Panc1 (cell line): ENCODE measurements around the gene SPHKAP. TPM values are rescaled to one million over a fixed set of nuclear protein-coding genes. Genes with fewer than 3 reads are reported as not detected.

Experiments
- ATAC-seq: fragments of 200-7000 bp; cut with Tn5 transposase; 2 replicates; pipeline ENCODE4 v1.9.1; 2020; ENCODE audit warnings: mild to moderate bottlenecking, moderate library complexity
- BruUV-seq: library from RNA; stranded (reverse); fragments of 400-500 nt; replicated peaks from 2 replicates; lab custom pipeline; 2021; lab: Mats Ljungman, UMichigan
- CTCF ChIA-PET: fragments of 300-600 bp; sonication (Branson Sonifier 250); formaldehyde crosslinking; loops from one replicate; lab custom pipeline; 2022; ENCODE audit warnings: antibody characterized with exemption; lab: Charles Lee
- POLR2A ChIA-PET: fragments of 300-600 bp; sonication (Branson Sonifier 250); formaldehyde crosslinking; loops from one replicate; lab custom pipeline; 2022; ENCODE audit warnings: antibody characterized with exemption; lab: Charles Lee
- DNase-seq: peaks from one replicate; pipeline ENCODE4 v3.0.0-alpha.2; 2010; ENCODE audit warnings: low read depth, low spot score
- H3K27ac ChIP-seq: 2 replicates; pipeline ENCODE4 v1.5.1; 2011; ENCODE audit warnings: mild to moderate bottlenecking, low read length, inconsistent platforms
- H3K27me3 ChIP-seq: fragments of 200-500 bp; sonication (Bioruptor generic); 2 replicates; pipeline ENCODE4 v1.6.0; 2014; ENCODE audit warnings: low read length, inconsistent platforms; ENCODE audit not compliant: control insufficient read depth, insufficient read depth
- H3K36me3 ChIP-seq: fragments of 200-500 bp; sonication (Bioruptor generic); 2 replicates; pipeline ENCODE4 v1.5.1; 2014; ENCODE audit warnings: inconsistent platforms, mild to moderate bottlenecking, low read length, moderate library complexity; ENCODE audit not compliant: control insufficient read depth, insufficient read depth
- H3K4me1 ChIP-seq: 2 replicates; pipeline ENCODE4 v1.5.1; 2011; ENCODE audit warnings: inconsistent platforms, mild to moderate bottlenecking, low read length, moderate library complexity; ENCODE audit not compliant: control insufficient read depth, insufficient read depth
- H3K4me3 ChIP-seq, 2 experiments: 2 replicates each; pipeline ENCODE4 v1.5.1; 2011 to 2012; ENCODE audit warnings: low read depth in 2 of 2, low read length in 2 of 2, mild to moderate bottlenecking in 2 of 2, inconsistent platforms in 1 of 2, moderate library complexity in 1 of 2
- H3K9me3 ChIP-seq: fragments of 200-500 bp; sonication (Bioruptor generic); 2 replicates; pipeline ENCODE4 v1.5.1; 2014; ENCODE audit warnings: low read depth, mild to moderate bottlenecking, inconsistent platforms, low read length, moderate library complexity; ENCODE audit not compliant: control insufficient read depth, insufficient read depth
- CTCF ChIP-seq: fragments of 450-650 bp; IDR thresholded peaks from 2 replicates; pipeline ENCODE4 v1.5.1; 2017; ENCODE audit warnings: mild to moderate bottlenecking
- POLR2AphosphoS5 ChIP-seq: IDR thresholded peaks from 2 replicates; pipeline ENCODE4 v1.6.1; 2012; ENCODE audit warnings: mild to moderate bottlenecking, low read depth, low read length, moderate library complexity
- REST ChIP-seq, 2 experiments: IDR thresholded peaks; 2 replicates each; pipeline ENCODE4 v1.6.1; 2011 to 2012; ENCODE audit warnings: low read depth in 2 of 2, control low read depth in 1 of 2, low read length in 1 of 2, mild to moderate bottlenecking in 1 of 2, moderate library complexity in 1 of 2; ENCODE audit not compliant: insufficient read depth in 1 of 2
- SIN3A ChIP-seq: IDR thresholded peaks from 2 replicates; pipeline ENCODE4 v1.6.1; 2012; ENCODE audit warnings: low read depth, mild to moderate bottlenecking, low read length, moderate library complexity, borderline replicate concordance; ENCODE audit not compliant: insufficient read depth
- TCF7L2 ChIP-seq: IDR thresholded peaks from 2 replicates; pipeline ENCODE4 v1.6.1; 2011; ENCODE audit warnings: mild to moderate bottlenecking, low read depth, low read length, inconsistent platforms
- in situ Hi-C: cut with HindIII; loops from 2 replicates; pipeline ENCODE4 v1.10.0; 2016; ENCODE audit warnings: low sequenced_read_pairs, low pct_unique_long_range_greater_than_20kb
- intact Hi-C: fragments of 100-400 bp; cut with micrococcal nuclease; formaldehyde crosslinking; loops from one replicate; pipeline ENCODE4 v1.10.0; 2022; ENCODE audit not compliant: unreplicated experiment
- total RNA-seq: library from RNA; stranded (reverse); gene quantifications from one replicate; pipeline ENCODE4 v1.2.1, GENCODE V29; 2021; ENCODE audit not compliant: unreplicated experiment

Gene SPHKAP
- total RNA-seq, 1 experiment from 2014 or later: not detected

GRCh38 chr2:228086561-228086960 lies 94.9 kb downstream of the SPHKAP start:
- in situ Hi-C loops: no loop called here
- no peaks in the 10 kb centered on the region for H3K36me3 ChIP-seq
- H3K4me1 ChIP-seq: no peaks in the 10 kb centered on the region
- ATAC-seq (no peak), DNase-seq (no peak)
- ChIA-PET CTCF (no interaction called here), POLR2A (no interaction called here)
- intact Hi-C loops: no loop called here
- no peak overlapping the region for H3K4me3 ChIP-seq
- TF ChIP-seq CTCF (no peak), SIN3A (no peak), POLR2AphosphoS5 (no peak)
- no TSS peak for BruUV-seq
- no peaks in the 10 kb centered on the region for H3K27me3 ChIP-seq
- H3K27ac ChIP-seq: no peak overlapping the region
- H3K9me3 ChIP-seq: no peaks in the 10 kb centered on the region

- TF ChIP-seq POLR2AphosphoS5 (no peak), TCF7L2 (no peak), CTCF (no peak), SIN3A (no peak), REST (IDR thresholded peaks at IDR 0.05; ENCODE audit: insufficient read depth in 1 of 2, low read depth in 2 of 2, low read length in 1 of 2) (no peak)
- POLR2A ChIA-PET: no interaction called here
- Histone ChIP-seq H3K27me3 (no peaks in the 10 kb centered on the region), H3K4me3 (no peak overlapping the region), H3K9me3 (no peaks in the 10 kb centered on the region), H3K27ac (no peak overlapping the region), H3K4me1 (no peaks in the 10 kb centered on the region), H3K36me3 (no peaks in the 10 kb centered on the region)
- intact Hi-C loops (no loop called here), in situ Hi-C loops (no loop called here)
- no TSS peak for BruUV-seq
- CTCF ChIA-PET: no interaction called here
- DNase-seq (no peak), ATAC-seq (no peak)
Measured at GRCh38 chr2:228084717-228085116, 96.8 kb downstream of the SPHKAP start.

GRCh38 chr2:228083131-228083530 lies 98.4 kb downstream of the SPHKAP start:
- no peaks in the 10 kb centered on the region for H3K27me3 ChIP-seq
- ATAC-seq: no peak
- H3K4me1 ChIP-seq: no peaks in the 10 kb centered on the region
- TF ChIP-seq REST (IDR thresholded peaks at IDR 0.05; ENCODE audit: insufficient read depth in 1 of 2, low read depth in 2 of 2, low read length in 1 of 2) (no peak), TCF7L2 (no peak), CTCF (no peak)
- no peak overlapping the region for H3K27ac ChIP-seq
- H3K36me3 ChIP-seq: no peaks in the 10 kb centered on the region
- H3K9me3 ChIP-seq: no peaks in the 10 kb centered on the region
- H3K4me3 ChIP-seq: no peak overlapping the region
- no peak for DNase-seq
- POLR2A ChIA-PET: no interaction called here
- intact Hi-C loops (no loop called here), in situ Hi-C loops (no loop called here)
- CTCF ChIA-PET: no interaction called here
- no TSS peak for BruUV-seq
